ENCODE data around the gene DISC1. TPM values are rescaled to one million over a fixed set of nuclear protein-coding genes. Genes with fewer than 3 reads are reported as not detected.
A peak's percentile ranks its signal among the peaks of the same experiment; 100 is the strongest.

The DISC1 gene
- total and polyA plus RNA-seq, 2 of the 13 experiments (the other 11 are each of a cell fraction or from before 2014, with no cell fraction given), result 4.2 to 4.6 TPM

DNA sequence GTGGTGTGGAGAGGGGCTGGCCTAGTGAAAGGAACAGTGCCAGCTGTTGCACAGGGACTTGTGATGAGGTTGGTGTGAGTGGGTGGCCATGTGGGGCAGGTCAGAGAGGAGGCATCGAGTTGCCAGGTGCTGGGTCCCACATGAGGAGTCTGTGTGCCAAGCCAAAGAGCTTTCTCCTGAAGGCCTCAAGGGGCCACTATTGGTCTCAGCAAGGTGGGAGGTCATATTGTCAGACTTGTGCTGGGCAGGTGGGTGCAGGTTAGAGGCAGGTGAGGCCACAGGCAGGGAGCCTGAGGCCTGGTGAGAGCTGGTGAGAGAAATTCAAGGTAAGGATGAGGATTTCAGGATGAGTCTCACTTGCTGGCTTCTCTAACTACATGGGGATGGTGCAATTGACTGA lies 256.8 kb downstream of the DISC1 start:
- no peak overlapping the region for H3K4me3 ChIP-seq (replicated peaks in 1 of 3; ENCODE audit: insufficient read depth in 1 of 3, low read depth in 2 of 3, low read length in 3 of 3)
- BruUV-seq (replicated peaks), result no TSS peak
- ChIA-PET CTCF (ENCODE audit: low intra/inter-chr PET ratio, low total read pairs) (no interaction called here), POLR2A (no interaction called here)
- in situ Hi-C loops (cut with HindIII; ENCODE audit: extremely low pct_ligation_motif_present, low pct_unique_long_range_greater_than_20kb), result no loop called here
- no peak overlapping the region for H2AFZ ChIP-seq (ENCODE audit: low read length)
- H3K4me2 ChIP-seq (ENCODE audit: low read depth, low read length), result no peak overlapping the region
- no peak overlapping the region for H3K9ac ChIP-seq (ENCODE audit: insufficient read depth, low read depth, low read length)
- H3K36me3 ChIP-seq (replicated peaks in 1 of 2; ENCODE audit: control insufficient read depth in 1 of 2, insufficient read depth in 2 of 2, low read length in 2 of 2), result no peaks in the 10 kb centered on the region
- DNase-seq (ENCODE audit: low spot score) (peak; percentile 3), FAIRE-seq (no peak), ATAC-seq (peak; percentile 44; the same call in 1 of the 3 replicates)
- no peaks in the 10 kb centered on the region for H3K79me2 ChIP-seq (ENCODE audit: insufficient read depth, low read length)
- no peaks in the 10 kb centered on the region for H4K20me1 ChIP-seq (ENCODE audit: insufficient read depth, low read length)
- 30% methylated on average over 1 of the region's 1 CpG for WGBS (ENCODE audit: low lambda C conversion rate)
- no peaks in the 10 kb centered on the region for H3K4me1 ChIP-seq (ENCODE audit: insufficient read depth, low read length)
- TF ChIP-seq, protein P1, sequence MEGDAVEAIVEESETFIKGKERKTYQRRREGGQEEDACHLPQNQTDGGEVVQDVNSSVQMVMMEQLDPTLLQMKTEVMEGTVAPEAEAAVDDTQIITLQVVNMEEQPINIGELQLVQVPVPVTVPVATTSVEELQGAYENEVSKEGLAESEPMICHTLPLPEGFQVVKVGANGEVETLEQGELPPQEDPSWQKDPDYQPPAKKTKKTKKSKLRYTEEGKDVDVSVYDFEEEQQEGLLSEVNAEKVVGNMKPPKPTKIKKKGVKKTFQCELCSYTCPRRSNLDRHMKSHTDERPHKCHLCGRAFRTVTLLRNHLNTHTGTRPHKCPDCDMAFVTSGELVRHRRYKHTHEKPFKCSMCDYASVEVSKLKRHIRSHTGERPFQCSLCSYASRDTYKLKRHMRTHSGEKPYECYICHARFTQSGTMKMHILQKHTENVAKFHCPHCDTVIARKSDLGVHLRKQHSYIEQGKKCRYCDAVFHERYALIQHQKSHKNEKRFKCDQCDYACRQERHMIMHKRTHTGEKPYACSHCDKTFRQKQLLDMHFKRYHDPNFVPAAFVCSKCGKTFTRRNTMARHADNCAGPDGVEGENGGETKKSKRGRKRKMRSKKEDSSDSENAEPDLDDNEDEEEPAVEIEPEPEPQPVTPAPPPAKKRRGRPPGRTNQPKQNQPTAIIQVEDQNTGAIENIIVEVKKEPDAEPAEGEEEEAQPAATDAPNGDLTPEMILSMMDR (CRISPR knock-in tag; IDR thresholded peaks at IDR 0.05), result peak; percentile 27; the same call in 1 of the 2 replicates
- no peak for TF ChIP-seq ZKSCAN5 (CRISPR knock-in tag; IDR thresholded peaks at IDR 0.05)
- no peak for TF ChIP-seq SOX6 (IDR thresholded peaks at IDR 0.05)
- TF ChIP-seq SOX6 (CRISPR knock-in tag; IDR thresholded peaks at IDR 0.05), result no peak
- TF ChIP-seq STAG1 (CRISPR knock-in tag; IDR thresholded peaks at IDR 0.05), result 0 out of 2 replicates have a peak, but pooled peaks have one; percentile 18
- intact Hi-C loops (cut with micrococcal nuclease; ENCODE audit: unreplicated experiment), result no loop called here
- H3K9me3 ChIP-seq (ENCODE audit: low read length), result no peaks in the 10 kb centered on the region
- H3K27ac ChIP-seq (ENCODE audit: extremely low read length, insufficient read depth, low read length), result no peak overlapping the region
- no peaks in the 10 kb centered on the region for H3K27me3 ChIP-seq (ENCODE audit: control insufficient read depth in 1 of 2, insufficient read depth in 2 of 2, low read length in 2 of 2)

- no peak overlapping the region for H2AFZ ChIP-seq (ENCODE audit: low read length)
- ATAC-seq (no peak), DNase-seq (ENCODE audit: low spot score) (no peak), FAIRE-seq (no peak)
- CTCF ChIA-PET (ENCODE audit: low intra/inter-chr PET ratio, low total read pairs), result no interaction called here
- POLR2A ChIA-PET, result no interaction called here
- no peak overlapping the region for H3K27ac ChIP-seq (ENCODE audit: extremely low read length, insufficient read depth, low read length)
- intact Hi-C loops (cut with micrococcal nuclease; ENCODE audit: unreplicated experiment), result no loop called here
- no peaks in the 10 kb centered on the region for H3K27me3 ChIP-seq (ENCODE audit: control insufficient read depth in 1 of 2, insufficient read depth in 2 of 2, low read length in 2 of 2)
- no peaks in the 10 kb centered on the region for H3K79me2 ChIP-seq (ENCODE audit: insufficient read depth, low read length)
- no peak overlapping the region for H3K4me3 ChIP-seq (replicated peaks in 1 of 3; ENCODE audit: insufficient read depth in 1 of 3, low read depth in 2 of 3, low read length in 3 of 3)
- in situ Hi-C loops (cut with HindIII; ENCODE audit: extremely low pct_ligation_motif_present, low pct_unique_long_range_greater_than_20kb), result no loop called here
- BruUV-seq (replicated peaks), result no TSS peak
- no peaks in the 10 kb centered on the region for H3K36me3 ChIP-seq (replicated peaks in 1 of 2; ENCODE audit: control insufficient read depth in 1 of 2, insufficient read depth in 2 of 2, low read length in 2 of 2)
- no peak overlapping the region for H3K4me2 ChIP-seq (ENCODE audit: low read depth, low read length)
- no peaks in the 10 kb centered on the region for H3K4me1 ChIP-seq (ENCODE audit: insufficient read depth, low read length)
- H3K9me3 ChIP-seq (ENCODE audit: low read length), result no peaks in the 10 kb centered on the region
- no peak overlapping the region for H3K9ac ChIP-seq (ENCODE audit: insufficient read depth, low read depth, low read length)
- no peaks in the 10 kb centered on the region for H4K20me1 ChIP-seq (ENCODE audit: insufficient read depth, low read length)
- 57% methylated on average over 5 of the region's 7 CpGs for WGBS (ENCODE audit: low lambda C conversion rate)
- TF ChIP-seq ZFP41 (CRISPR knock-in tag; IDR thresholded peaks at IDR 0.05; ENCODE audit: borderline replicate concordance), result no peak
- no peak for TF ChIP-seq SNAPC2 (CRISPR knock-in tag; IDR thresholded peaks at IDR 0.05)
- no peak for TF ChIP-seq RBM39 (IDR thresholded peaks at IDR 0.05; ENCODE audit: low read depth, low read length, poor library complexity, severe bottlenecking)
- TF ChIP-seq HHEX (CRISPR knock-in tag; IDR thresholded peaks at IDR 0.05), result no peak
- no peak for TF ChIP-seq TFE3 (CRISPR knock-in tag; IDR thresholded peaks at IDR 0.05)
- TF ChIP-seq, protein P2, sequence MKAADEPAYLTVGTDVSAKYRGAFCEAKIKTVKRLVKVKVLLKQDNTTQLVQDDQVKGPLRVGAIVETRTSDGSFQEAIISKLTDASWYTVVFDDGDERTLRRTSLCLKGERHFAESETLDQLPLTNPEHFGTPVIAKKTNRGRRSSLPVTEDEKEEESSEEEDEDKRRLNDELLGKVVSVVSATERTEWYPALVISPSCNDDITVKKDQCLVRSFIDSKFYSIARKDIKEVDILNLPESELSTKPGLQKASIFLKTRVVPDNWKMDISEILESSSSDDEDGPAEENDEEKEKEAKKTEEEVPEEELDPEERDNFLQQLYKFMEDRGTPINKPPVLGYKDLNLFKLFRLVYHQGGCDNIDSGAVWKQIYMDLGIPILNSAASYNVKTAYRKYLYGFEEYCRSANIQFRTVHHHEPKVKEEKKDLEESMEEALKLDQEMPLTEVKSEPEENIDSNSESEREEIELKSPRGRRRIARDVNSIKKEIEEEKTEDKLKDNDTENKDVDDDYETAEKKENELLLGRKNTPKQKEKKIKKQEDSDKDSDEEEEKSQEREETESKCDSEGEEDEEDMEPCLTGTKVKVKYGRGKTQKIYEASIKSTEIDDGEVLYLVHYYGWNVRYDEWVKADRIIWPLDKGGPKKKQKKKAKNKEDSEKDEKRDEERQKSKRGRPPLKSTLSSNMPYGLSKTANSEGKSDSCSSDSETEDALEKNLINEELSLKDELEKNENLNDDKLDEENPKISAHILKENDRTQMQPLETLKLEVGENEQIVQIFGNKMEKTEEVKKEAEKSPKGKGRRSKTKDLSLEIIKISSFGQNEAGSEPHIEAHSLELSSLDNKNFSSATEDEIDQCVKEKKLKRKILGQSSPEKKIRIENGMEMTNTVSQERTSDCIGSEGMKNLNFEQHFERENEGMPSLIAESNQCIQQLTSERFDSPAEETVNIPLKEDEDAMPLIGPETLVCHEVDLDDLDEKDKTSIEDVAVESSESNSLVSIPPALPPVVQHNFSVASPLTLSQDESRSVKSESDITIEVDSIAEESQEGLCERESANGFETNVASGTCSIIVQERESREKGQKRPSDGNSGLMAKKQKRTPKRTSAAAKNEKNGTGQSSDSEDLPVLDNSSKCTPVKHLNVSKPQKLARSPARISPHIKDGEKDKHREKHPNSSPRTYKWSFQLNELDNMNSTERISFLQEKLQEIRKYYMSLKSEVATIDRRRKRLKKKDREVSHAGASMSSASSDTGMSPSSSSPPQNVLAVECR (CRISPR knock-in tag; IDR thresholded peaks at IDR 0.05; ENCODE audit: borderline replicate concordance), result no peak
Observed at GRCh38 chr1:231885209-231885854, 258.7 kb downstream of the DISC1 start.
